HepG2 (cell line): ENCODE results near the gene HEPACAM. TPM values are rescaled to one million over a fixed set of nuclear protein-coding genes. Genes with fewer than 3 reads are reported as not detected.

Experiments
- ARID2 ChIP-seq: sonication (generic); formaldehyde crosslinking; IDR thresholded peaks from 2 replicates; pipeline ENCODE4 v1.8.1; 2022; ENCODE audit warnings: mild to moderate bottlenecking, missing genetic modification reagents, borderline replicate concordance
- FOXO1 ChIP-seq: sonication (generic); formaldehyde crosslinking; IDR thresholded peaks from 2 replicates; pipeline ENCODE4 v1.4.0; 2020; ENCODE audit warnings: missing genetic modification reagents
- NR2C2 ChIP-seq: sonication (generic); formaldehyde crosslinking; IDR thresholded peaks from 2 replicates; pipeline ENCODE4 v1.4.0; 2020; ENCODE audit warnings: missing genetic modification reagents, mild to moderate bottlenecking, moderate library complexity, borderline replicate concordance
- POLR2A ChIP-seq, 2 experiments: IDR thresholded peaks; 2 replicates each; pipeline ENCODE4 v1.6.1; 2011; ENCODE audit warnings: low read depth in 2 of 2, low read length in 2 of 2, mild to moderate bottlenecking in 1 of 2, moderate library complexity in 1 of 2; ENCODE audit not compliant: insufficient read depth in 1 of 2
- TEAD3 ChIP-seq: optimal IDR thresholded peaks from 2 replicates; pipeline ENCODE3; 2016; ENCODE audit warnings: borderline replicate concordance
- TOPORS ChIP-seq: sonication (generic); formaldehyde crosslinking; IDR thresholded peaks from 2 replicates; pipeline ENCODE4 v1.8.0; 2023; ENCODE audit warnings: mild to moderate bottlenecking, missing genetic modification reagents
- ZBTB1 ChIP-seq: sonication (generic); formaldehyde crosslinking; IDR thresholded peaks from 2 replicates; pipeline ENCODE4 v1.4.0; 2020; ENCODE audit warnings: missing genetic modification reagents, borderline replicate concordance
- ZNF549 ChIP-seq: sonication (generic); formaldehyde crosslinking; IDR thresholded peaks from 2 replicates; pipeline ENCODE4 v1.5.0; 2020; ENCODE audit warnings: missing genetic modification reagents
- ZNF747 ChIP-seq: sonication (generic); formaldehyde crosslinking; IDR thresholded peaks from 2 replicates; pipeline ENCODE4 v1.8.1; 2023; ENCODE audit warnings: missing genetic modification reagents, mild to moderate bottlenecking, borderline replicate concordance
- polyA plus RNA-seq, 8 experiments: library from polyadenylated mRNA; depleted of rRNA in 3 of 8; stranded (reverse) in 7 of 8; unstranded in 1 of 8; fragments of >200 nt; fragmentation: Illumina TruSeq in 4 of 8; extraction: Trizol in 4 of 8; gene quantifications; 2 replicates each; pipeline versions ENCODE4 v1.2.1 to v1.2.3, GENCODE V29; 2011 to 2016; ENCODE audit warnings: low read depth in 4 of 8, missing spikeins in 1 of 8, mixed read lengths in 1 of 8; ENCODE audit not compliant: insufficient read depth in 1 of 8
- total RNA-seq, 5 experiments: library from RNA; depleted of rRNA; stranded (reverse); fragments of >200 nt; fragmentation: Illumina TruSeq; extraction: Trizol; gene quantifications; 2 replicates each; pipeline ENCODE4 v1.2.3, GENCODE V29; 2016; ENCODE audit warnings: low read depth in 1 of 5
- TF ChIP-seq, protein P1 (sequence below), 2 experiments: sonication (generic) in 1 of 2; formaldehyde crosslinking in 1 of 2; IDR thresholded peaks; 2 replicates each; pipeline versions ENCODE4 v1.6.1 to v1.9.0; 2014 to 2022; ENCODE audit warnings: antibody characterized with exemption in 1 of 2, borderline replicate concordance in 1 of 2, inconsistent platforms in 1 of 2, low read depth in 1 of 2, missing genetic modification reagents in 1 of 2
- TF ChIP-seq, protein P2 (sequence below): sonication (generic); formaldehyde crosslinking; conservative IDR thresholded peaks from 2 replicates; pipeline ENCODE4 v1.4.0; 2020; ENCODE audit warnings: missing genetic modification reagents
- TF ChIP-seq, protein P3 (sequence below): sonication (generic); formaldehyde crosslinking; IDR thresholded peaks from 2 replicates; pipeline ENCODE4 v1.5.0; 2020; ENCODE audit warnings: missing genetic modification reagents
- TF ChIP-seq, protein P4 (sequence below): IDR thresholded peaks from 2 replicates; pipeline ENCODE4 v1.6.1; 2016; ENCODE audit warnings: missing genetic modification reagents, missing compliant biosample characterization
- TF ChIP-seq, protein P5 (sequence below): IDR thresholded peaks from 2 replicates; pipeline ENCODE4 v1.6.1; 2018; ENCODE audit warnings: missing genetic modification reagents, mild to moderate bottlenecking, missing compliant biosample characterization
- TF ChIP-seq, protein P6 (sequence below): sonication (generic); formaldehyde crosslinking; IDR thresholded peaks from 2 replicates; pipeline ENCODE4 v1.5.0; 2020; ENCODE audit warnings: mild to moderate bottlenecking, missing genetic modification reagents

HEPACAM gene
- total and polyA plus RNA-seq, 2 of the 13 experiments (the other 11 are each of a cell fraction or from before 2014, with no cell fraction given), result 66.9 to 121 TPM

DNA sequence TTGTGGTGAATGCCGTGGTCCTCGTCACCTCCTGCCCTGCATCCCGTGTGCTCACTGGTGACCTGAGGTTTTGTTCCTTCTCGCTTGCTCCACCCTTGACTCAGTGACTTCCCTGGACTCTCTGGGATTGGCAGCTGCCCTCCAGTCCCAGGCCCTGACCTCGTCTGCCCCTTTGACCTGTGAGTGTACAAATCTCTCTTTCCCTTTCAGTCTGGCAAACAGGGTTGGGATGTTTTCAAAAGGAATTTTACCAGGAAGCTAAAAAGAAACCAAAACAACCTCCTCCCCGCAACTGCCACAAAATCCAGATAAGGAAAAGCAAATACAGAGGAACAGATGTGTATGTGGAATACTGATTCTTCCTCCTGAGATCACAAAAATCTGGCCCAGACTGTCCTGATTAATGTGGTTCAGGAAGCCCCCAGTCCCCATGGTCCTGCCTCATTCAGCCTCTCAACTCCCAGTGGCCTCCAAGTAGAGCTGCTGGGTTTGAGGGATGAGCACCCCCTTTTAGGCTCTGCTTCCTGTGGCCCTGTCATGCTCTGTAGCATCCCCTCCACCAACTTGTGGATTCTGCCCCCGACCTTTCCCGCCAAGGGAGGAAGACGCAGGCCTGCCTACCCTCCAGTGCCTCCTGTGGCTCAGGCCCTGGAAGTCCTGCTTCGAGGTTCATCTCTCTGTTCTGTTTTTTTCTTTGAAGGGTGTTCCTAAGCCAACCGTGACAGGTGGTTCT lies 53.3 kb downstream of the HEPACAM start (continued):
- TF ChIP-seq, protein P1, sequence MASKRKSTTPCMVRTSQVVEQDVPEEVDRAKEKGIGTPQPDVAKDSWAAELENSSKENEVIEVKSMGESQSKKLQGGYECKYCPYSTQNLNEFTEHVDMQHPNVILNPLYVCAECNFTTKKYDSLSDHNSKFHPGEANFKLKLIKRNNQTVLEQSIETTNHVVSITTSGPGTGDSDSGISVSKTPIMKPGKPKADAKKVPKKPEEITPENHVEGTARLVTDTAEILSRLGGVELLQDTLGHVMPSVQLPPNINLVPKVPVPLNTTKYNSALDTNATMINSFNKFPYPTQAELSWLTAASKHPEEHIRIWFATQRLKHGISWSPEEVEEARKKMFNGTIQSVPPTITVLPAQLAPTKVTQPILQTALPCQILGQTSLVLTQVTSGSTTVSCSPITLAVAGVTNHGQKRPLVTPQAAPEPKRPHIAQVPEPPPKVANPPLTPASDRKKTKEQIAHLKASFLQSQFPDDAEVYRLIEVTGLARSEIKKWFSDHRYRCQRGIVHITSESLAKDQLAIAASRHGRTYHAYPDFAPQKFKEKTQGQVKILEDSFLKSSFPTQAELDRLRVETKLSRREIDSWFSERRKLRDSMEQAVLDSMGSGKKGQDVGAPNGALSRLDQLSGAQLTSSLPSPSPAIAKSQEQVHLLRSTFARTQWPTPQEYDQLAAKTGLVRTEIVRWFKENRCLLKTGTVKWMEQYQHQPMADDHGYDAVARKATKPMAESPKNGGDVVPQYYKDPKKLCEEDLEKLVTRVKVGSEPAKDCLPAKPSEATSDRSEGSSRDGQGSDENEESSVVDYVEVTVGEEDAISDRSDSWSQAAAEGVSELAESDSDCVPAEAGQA (IDR thresholded peaks at IDR 0.05; ENCODE audit: low read depth), result no peak
- TF ChIP-seq, protein P1 (CRISPR knock-in tag; IDR thresholded peaks at IDR 0.05; ENCODE audit: borderline replicate concordance), result no peak
- no peak for TF ChIP-seq POLR2A (IDR thresholded peaks at IDR 0.05; ENCODE audit: insufficient read depth in 1 of 2, low read depth in 2 of 2, low read length in 2 of 2)
- TF ChIP-seq, protein P2, sequence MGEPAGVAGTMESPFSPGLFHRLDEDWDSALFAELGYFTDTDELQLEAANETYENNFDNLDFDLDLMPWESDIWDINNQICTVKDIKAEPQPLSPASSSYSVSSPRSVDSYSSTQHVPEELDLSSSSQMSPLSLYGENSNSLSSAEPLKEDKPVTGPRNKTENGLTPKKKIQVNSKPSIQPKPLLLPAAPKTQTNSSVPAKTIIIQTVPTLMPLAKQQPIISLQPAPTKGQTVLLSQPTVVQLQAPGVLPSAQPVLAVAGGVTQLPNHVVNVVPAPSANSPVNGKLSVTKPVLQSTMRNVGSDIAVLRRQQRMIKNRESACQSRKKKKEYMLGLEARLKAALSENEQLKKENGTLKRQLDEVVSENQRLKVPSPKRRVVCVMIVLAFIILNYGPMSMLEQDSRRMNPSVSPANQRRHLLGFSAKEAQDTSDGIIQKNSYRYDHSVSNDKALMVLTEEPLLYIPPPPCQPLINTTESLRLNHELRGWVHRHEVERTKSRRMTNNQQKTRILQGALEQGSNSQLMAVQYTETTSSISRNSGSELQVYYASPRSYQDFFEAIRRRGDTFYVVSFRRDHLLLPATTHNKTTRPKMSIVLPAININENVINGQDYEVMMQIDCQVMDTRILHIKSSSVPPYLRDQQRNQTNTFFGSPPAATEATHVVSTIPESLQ (CRISPR knock-in tag), result no peak
- TF ChIP-seq, protein P3, sequence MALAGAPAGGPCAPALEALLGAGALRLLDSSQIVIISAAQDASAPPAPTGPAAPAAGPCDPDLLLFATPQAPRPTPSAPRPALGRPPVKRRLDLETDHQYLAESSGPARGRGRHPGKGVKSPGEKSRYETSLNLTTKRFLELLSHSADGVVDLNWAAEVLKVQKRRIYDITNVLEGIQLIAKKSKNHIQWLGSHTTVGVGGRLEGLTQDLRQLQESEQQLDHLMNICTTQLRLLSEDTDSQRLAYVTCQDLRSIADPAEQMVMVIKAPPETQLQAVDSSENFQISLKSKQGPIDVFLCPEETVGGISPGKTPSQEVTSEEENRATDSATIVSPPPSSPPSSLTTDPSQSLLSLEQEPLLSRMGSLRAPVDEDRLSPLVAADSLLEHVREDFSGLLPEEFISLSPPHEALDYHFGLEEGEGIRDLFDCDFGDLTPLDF, result peak; percentile 43; the same call in 1 of the 2 replicates
- no peak for TF ChIP-seq ARID2
- TF ChIP-seq, protein P4, sequence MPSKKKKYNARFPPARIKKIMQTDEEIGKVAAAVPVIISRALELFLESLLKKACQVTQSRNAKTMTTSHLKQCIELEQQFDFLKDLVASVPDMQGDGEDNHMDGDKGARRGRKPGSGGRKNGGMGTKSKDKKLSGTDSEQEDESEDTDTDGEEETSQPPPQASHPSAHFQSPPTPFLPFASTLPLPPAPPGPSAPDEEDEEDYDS (CRISPR knock-in tag), result 0 out of 2 replicates have a peak, but pooled peaks have one; percentile 20
- TF ChIP-seq TEAD3 (CRISPR knock-in tag), result peak; percentile 71
- no peak for TF ChIP-seq ZNF549 (CRISPR knock-in tag)
- TF ChIP-seq, protein P5, sequence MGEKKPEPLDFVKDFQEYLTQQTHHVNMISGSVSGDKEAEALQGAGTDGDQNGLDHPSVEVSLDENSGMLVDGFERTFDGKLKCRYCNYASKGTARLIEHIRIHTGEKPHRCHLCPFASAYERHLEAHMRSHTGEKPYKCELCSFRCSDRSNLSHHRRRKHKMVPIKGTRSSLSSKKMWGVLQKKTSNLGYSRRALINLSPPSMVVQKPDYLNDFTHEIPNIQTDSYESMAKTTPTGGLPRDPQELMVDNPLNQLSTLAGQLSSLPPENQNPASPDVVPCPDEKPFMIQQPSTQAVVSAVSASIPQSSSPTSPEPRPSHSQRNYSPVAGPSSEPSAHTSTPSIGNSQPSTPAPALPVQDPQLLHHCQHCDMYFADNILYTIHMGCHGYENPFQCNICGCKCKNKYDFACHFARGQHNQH (CRISPR knock-in tag), result peak; percentile 44; the same call in 1 of the 2 replicates
- TF ChIP-seq TOPORS (CRISPR knock-in tag), result no peak
- no peak for TF ChIP-seq ZNF747 (CRISPR knock-in tag)
- TF ChIP-seq NR2C2 (CRISPR knock-in tag), result peak; percentile 57; the same call in 1 of the 2 replicates
- no peak for TF ChIP-seq ZBTB1
- TF ChIP-seq, protein P6, sequence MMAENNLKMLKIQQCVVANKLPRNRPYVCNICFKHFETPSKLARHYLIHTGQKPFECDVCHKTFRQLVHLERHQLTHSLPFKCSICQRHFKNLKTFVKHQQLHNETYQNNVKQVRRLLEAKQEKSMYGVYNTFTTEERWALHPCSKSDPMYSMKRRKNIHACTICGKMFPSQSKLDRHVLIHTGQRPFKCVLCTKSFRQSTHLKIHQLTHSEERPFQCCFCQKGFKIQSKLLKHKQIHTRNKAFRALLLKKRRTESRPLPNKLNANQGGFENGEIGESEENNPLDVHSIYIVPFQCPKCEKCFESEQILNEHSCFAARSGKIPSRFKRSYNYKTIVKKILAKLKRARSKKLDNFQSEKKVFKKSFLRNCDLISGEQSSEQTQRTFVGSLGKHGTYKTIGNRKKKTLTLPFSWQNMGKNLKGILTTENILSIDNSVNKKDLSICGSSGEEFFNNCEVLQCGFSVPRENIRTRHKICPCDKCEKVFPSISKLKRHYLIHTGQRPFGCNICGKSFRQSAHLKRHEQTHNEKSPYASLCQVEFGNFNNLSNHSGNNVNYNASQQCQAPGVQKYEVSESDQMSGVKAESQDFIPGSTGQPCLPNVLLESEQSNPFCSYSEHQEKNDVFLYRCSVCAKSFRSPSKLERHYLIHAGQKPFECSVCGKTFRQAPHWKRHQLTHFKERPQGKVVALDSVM, result no peak
- peak; percentile 70 for TF ChIP-seq FOXO1 (CRISPR knock-in tag)
